Stimulated activated naive B cell treated with anti-CD40 and anti-IgM and Interleukin-4, amounts not matched to agents 10 μg/mL and 1 μg/mL and 100 μg/mL, for 72 hours (primary cell): ENCODE data around the gene CHST4.
"Not testable (repeated sequence)": the region's sequence is repeated elsewhere in the genome, so short reads cannot be mapped to it uniquely, and the experiment has no call there.

Experiments
- ATAC-seq, 2 donors: fragments of 150-1000 bp; cut with Tn5 transposase; replicated peaks; 2 replicates each; pipeline ENCODE4 v1.10.0; 2021; ENCODE audit warnings: moderate library complexity in 1 of 2
- DNase-seq: peaks from one replicate; pipeline ENCODE4 v3.0.0; 2021
- H3K27ac Mint-ChIP-seq: one replicate; pipeline ENCODE4 v1.8.0; 2022; ENCODE audit warnings: mild to moderate bottlenecking, mixed read lengths
- H3K27me3 Mint-ChIP-seq, 2 donors: one replicate each; pipeline ENCODE4 v1.8.0; 2022; ENCODE audit warnings: mixed read lengths in 2 of 2
- H3K36me3 Mint-ChIP-seq, 2 donors: one replicate each; pipeline ENCODE4 v1.8.0; 2022; ENCODE audit warnings: mixed read lengths in 2 of 2, mild to moderate bottlenecking in 1 of 2
- H3K4me1 Mint-ChIP-seq, 2 donors: one replicate each; pipeline ENCODE4 v1.8.0; 2022; ENCODE audit warnings: mixed read lengths in 2 of 2, mild to moderate bottlenecking in 1 of 2
- H3K4me3 Mint-ChIP-seq, 2 donors: one replicate each; pipeline ENCODE4 v1.8.0; 2022; ENCODE audit warnings: mild to moderate bottlenecking in 2 of 2, mixed read lengths in 2 of 2, moderate library complexity in 1 of 2
- H3K9me3 Mint-ChIP-seq, 2 donors: one replicate each; pipeline ENCODE4 v1.8.0; 2022; ENCODE audit warnings: mixed read lengths in 2 of 2, mild to moderate bottlenecking in 1 of 2

Gene CHST4

DNA sequence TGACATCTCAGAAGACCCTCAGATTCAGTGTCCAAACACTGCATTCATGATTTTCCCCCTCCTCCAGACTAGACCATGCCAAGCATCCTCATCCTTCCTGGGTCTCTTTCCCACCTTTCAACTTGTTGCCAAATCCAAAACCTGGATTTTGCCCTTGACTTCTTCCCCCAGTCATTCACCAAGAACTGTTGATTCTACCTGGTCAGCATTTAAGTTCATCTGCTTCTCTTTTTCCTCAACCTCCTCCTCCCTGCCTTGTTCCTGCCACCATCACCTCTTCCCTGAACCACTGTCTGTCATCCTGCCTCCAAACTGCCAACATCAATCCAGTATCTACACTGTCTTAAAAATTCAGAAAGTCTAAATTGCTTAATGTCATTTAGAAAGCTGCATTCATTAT, 20.9 kb downstream of the CHST4 start:
- peaks cover 9 to 14% of the 10 kb centered on the region in 2 donors for H3K27me3 Mint-ChIP-seq
- DNase-seq (no peak), ATAC-seq (no peak)
- H3K9me3 Mint-ChIP-seq: no peaks in the 10 kb centered on the region
- peaks cover 3 to 5% of the 10 kb centered on the region in 2 donors for H3K4me1 Mint-ChIP-seq
- no peak overlapping the region for H3K4me3 Mint-ChIP-seq
- H3K36me3 Mint-ChIP-seq: no peaks in the 10 kb centered on the region
- H3K27ac Mint-ChIP-seq: no peak overlapping the region

GRCh38 chr16:71552698-71553503, 26.7 kb downstream of the CHST4 start:
- peaks cover 7 to 12% of the 10 kb centered on the region in 2 donors for H3K4me1 Mint-ChIP-seq
- no peaks in the 10 kb centered on the region for H3K9me3 Mint-ChIP-seq
- H3K27ac Mint-ChIP-seq: no peak overlapping the region
- H3K36me3 Mint-ChIP-seq: no peaks in the 10 kb centered on the region
- no peak overlapping the region for H3K4me3 Mint-ChIP-seq
- DNase-seq: no peak
- peaks cover 5 to 9% of the 10 kb centered on the region in 2 donors for H3K27me3 Mint-ChIP-seq
- ATAC-seq: peak; percentile 65 to 69

GRCh38 chr16:71555230-71555891, 29.1 kb downstream of the CHST4 start:
- no peak overlapping the region for H3K27ac Mint-ChIP-seq
- H3K36me3 Mint-ChIP-seq: peaks cover 0 to 7% of the 10 kb centered on the region in 2 donors
- H3K27me3 Mint-ChIP-seq: no peaks in the 10 kb centered on the region
- DNase-seq (no peak), ATAC-seq (no peak)
- H3K9me3 Mint-ChIP-seq: peaks cover 5 to 10% of the 10 kb centered on the region in 2 donors
- H3K4me3 Mint-ChIP-seq: no peak overlapping the region
- peaks cover 7 to 12% of the 10 kb centered on the region in 2 donors for H3K4me1 Mint-ChIP-seq

DNA sequence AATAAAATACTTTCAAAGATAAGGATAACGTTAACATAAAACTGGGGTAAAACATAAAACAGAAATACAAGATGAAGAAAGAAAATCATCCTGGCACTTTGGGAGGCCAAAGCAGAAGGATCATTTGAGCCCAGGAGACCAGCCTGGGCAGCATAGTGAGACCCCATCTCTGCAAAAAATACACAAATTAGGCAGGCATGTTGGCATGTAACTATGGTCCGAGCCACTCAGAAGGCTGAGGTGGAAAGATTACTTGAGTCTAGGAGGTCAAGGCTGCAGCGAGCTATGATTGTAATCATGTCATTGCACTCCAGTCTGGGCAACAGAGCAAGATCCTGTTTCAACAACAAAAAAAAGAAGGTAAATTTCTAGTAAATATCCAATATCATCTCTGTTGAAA, 31.1 kb downstream of the CHST4 start:
- peaks cover 7 to 18% of the 10 kb centered on the region in 2 donors for H3K4me1 Mint-ChIP-seq
- no peak overlapping the region for H3K4me3 Mint-ChIP-seq
- H3K27me3 Mint-ChIP-seq: no peaks in the 10 kb centered on the region
- H3K9me3 Mint-ChIP-seq: peaks cover 10 to 13% of the 10 kb centered on the region in 2 donors
- peaks cover 3 to 13% of the 10 kb centered on the region in 2 donors for H3K36me3 Mint-ChIP-seq
- no peak overlapping the region for H3K27ac Mint-ChIP-seq
- no peak for DNase-seq
- no peak for ATAC-seq

- Mint-ChIP-seq H3K36me3 (peaks cover 3 to 13% of the 10 kb centered on the region in 2 donors), H3K4me1 (peaks cover 2 to 10% of the 10 kb centered on the region in 2 donors), H3K9me3 (peaks cover 10 to 13% of the 10 kb centered on the region in 2 donors), H3K27me3 (no peaks in the 10 kb centered on the region), H3K27ac (no peak overlapping the region), H3K4me3 (no peak overlapping the region)
- DNase-seq: no peak
- ATAC-seq: no peak
Observed at GRCh38 chr16:71557954-71558582, 31.8 kb downstream of the CHST4 start.

- DNase-seq (no peak), ATAC-seq (no peak)
- Mint-ChIP-seq H3K36me3 (peaks cover 5 to 14% of the 10 kb centered on the region in 2 donors), H3K4me1 (peaks cover 9 to 17% of the 10 kb centered on the region in 2 donors), H3K4me3 (no peak overlapping the region), H3K27ac (no peak overlapping the region), H3K27me3 (no peaks in the 10 kb centered on the region), H3K9me3 (peaks cover 10 to 15% of the 10 kb centered on the region in 2 donors)
Observed at GRCh38 chr16:71559855-71560254, 33.6 kb downstream of the CHST4 start.

DNA sequence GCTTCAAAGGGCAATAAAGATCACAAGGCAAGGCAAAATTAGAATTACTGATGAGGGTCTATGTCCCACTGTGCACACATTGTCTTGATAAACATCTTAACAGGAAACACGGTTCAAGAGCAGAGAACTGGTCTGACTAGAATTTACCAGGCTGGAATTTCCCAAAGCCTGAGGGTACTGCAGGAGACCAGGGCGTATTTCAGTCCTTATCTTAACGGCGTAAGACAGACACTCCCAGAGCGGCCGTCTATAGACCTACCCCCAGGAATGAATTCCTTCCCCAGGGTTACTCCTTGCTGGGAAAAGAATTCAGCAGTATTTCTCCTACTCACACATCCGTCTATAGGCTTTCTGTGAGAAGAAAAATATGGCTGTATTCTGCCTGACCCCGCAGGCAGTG, 35.7 kb downstream of the CHST4 start:
- H3K9me3 Mint-ChIP-seq: peaks cover 10 to 15% of the 10 kb centered on the region in 2 donors
- H3K4me3 Mint-ChIP-seq, DNase-seq, H3K27me3 Mint-ChIP-seq, ATAC-seq, H3K27ac Mint-ChIP-seq: not testable (repeated sequence)
- peaks cover 5 to 15% of the 10 kb centered on the region in 2 donors for H3K36me3 Mint-ChIP-seq
- peaks cover 24 to 35% of the 10 kb centered on the region in 2 donors for H3K4me1 Mint-ChIP-seq

- Mint-ChIP-seq H3K27me3 (no peaks in the 10 kb centered on the region), H3K4me3 (no peak overlapping the region), H3K36me3 (peaks cover 5 to 15% of the 10 kb centered on the region in 2 donors), H3K4me1 (peaks cover 26 to 41% of the 10 kb centered on the region in 2 donors), H3K27ac (no peak overlapping the region), H3K9me3 (peaks cover 10 to 15% of the 10 kb centered on the region in 2 donors)
- no peak for DNase-seq
- no peak for ATAC-seq
Observed at GRCh38 chr16:71562552-71562951, 36.3 kb downstream of the CHST4 start.

DNA sequence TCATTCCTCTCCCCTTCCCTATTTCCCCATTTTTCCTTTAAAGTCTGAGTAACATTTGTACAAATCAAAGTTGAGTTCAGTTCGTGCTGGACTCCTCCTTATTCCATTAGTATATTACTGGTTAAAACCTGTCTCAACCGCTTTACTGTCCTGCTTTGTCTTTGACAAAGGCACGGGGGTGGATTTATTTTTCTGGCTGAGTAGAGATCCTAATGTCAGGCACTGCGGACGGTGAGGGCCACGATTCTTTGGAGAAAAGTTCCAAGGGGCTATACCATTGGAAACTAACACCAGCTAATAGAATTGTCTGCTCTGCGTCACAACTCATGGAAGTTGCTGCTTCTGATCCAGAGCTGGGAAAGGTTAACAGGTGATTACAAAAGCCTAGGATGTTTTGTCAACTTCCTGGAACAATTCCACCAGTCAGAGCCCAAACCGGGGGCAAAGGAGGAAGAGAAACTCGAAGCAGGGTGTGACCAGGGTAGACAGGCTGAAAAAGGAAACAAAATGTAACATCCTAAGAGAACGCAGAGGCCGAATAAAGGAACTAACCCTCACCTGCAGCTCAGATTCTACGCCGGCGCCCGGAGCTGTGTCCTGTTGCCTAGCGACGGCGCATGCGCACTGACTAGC, 38.2 kb downstream of the CHST4 start:
- Mint-ChIP-seq H3K4me1 (peaks cover 26 to 50% of the 10 kb centered on the region in 2 donors), H3K27ac (peak overlapping the region; percentile 99), H3K36me3 (peaks cover 5 to 9% of the 10 kb centered on the region in 2 donors), H3K4me3 (peak overlapping the region; percentile 86 to 91), H3K27me3 (no peaks in the 10 kb centered on the region), H3K9me3 (peaks cover 5 to 6% of the 10 kb centered on the region in 2 donors)
- peak; percentile 94 to 95 for ATAC-seq
- no peak for DNase-seq

DNA sequence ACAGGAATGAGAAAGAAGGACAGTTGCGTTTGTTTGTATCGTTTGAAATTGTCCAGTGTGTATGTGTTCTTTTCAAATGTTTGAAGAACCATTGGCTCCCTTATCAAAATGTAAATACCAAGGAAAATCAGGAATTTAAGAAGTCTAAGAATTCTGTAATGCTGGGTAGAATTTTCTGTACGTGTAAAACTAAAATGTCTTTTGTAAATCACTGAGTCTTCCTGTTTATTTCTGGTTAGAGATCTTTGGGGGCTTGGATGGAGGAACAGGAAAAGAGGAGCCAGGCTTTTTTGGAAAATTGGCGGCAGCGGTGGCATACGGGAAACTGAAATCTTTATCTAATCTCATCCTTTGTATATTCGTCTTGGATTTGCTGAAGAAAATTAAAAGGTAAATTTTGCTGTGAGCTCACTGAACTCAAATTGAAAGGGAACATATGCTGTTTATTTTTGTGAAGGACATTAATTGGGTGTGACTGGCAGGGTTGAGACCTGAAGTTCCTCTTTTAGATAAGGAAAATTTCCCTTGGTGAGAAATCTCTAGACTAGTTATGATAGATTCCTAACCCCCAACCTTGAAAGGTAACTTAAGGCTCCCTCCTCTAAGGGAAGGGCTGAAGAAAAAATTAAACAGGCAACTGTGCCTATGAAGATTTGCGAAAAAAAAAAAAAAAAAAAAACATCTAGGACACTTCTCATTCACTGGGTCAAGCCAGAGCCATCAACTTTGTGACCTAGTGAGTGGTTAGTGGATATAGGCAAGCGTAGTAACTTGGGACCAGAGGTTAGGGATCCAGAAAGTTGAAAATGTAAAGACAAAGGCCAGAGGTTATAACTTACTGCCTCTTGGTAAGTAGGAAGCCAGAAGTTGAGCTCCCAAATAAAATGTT, 39.8 kb downstream of the CHST4 start:
- Mint-ChIP-seq H3K27me3 (no peaks in the 10 kb centered on the region), H3K27ac (peak overlapping the region; percentile 99), H3K4me1 (peaks cover 26 to 50% of the 10 kb centered on the region in 2 donors), H3K4me3 (peak overlapping the region; percentile 86 to 91), H3K9me3 (peaks cover 5% of the 10 kb centered on the region in 2 donors), H3K36me3 (peaks cover 5 to 8% of the 10 kb centered on the region in 2 donors)
- no peak for DNase-seq
- peak in 1 of 2 donors; percentile 17 for ATAC-seq

GRCh38 chr16:71567931-71568330, 41.7 kb downstream of the CHST4 start:
- H3K4me1 Mint-ChIP-seq: peaks cover 26 to 43% of the 10 kb centered on the region in 2 donors
- no peak for ATAC-seq

GRCh38 chr16:71568551-71568950, 42.3 kb downstream of the CHST4 start:
- Mint-ChIP-seq H3K9me3 (peaks cover 0 to 2% of the 10 kb centered on the region in 2 donors), H3K36me3 (peaks cover 2 to 3% of the 10 kb centered on the region in 2 donors), H3K4me1 (peaks cover 26 to 43% of the 10 kb centered on the region in 2 donors), H3K4me3 (no peak overlapping the region), H3K27me3 (no peaks in the 10 kb centered on the region), H3K27ac (peak overlapping the region; percentile 74)
- ATAC-seq (no peak), DNase-seq (no peak)

More at GRCh38 chr16:71567931-71568330, 41.7 kb downstream of the CHST4 start:
- no peak overlapping the region for H3K27ac Mint-ChIP-seq
- peaks cover 2 to 3% of the 10 kb centered on the region in 2 donors for H3K36me3 Mint-ChIP-seq
- H3K27me3 Mint-ChIP-seq: no peaks in the 10 kb centered on the region
- H3K9me3 Mint-ChIP-seq: peaks cover 0 to 2% of the 10 kb centered on the region in 2 donors
- DNase-seq: no peak
- H3K4me3 Mint-ChIP-seq: no peak overlapping the region

DNA sequence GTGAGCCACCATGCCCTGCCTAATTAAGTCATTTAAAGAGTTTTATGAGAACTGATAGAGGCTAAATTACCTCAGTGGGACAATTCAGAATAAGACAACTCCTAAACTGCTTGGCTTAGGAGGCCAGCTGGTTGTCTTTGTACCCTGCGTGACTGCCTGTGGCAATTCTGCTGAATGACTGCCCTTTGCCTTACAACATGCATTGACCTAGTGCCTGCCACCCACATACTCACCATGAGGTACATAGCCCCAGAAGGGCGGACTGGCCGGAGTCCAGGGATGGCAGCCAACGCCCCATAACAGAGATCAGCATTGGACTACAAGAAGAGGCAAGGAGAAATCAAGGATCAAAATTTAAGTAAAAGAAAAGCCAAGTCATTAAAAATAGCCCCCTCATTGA, 43.4 kb downstream of the CHST4 start:
- no peak for ATAC-seq
- Mint-ChIP-seq H3K4me1 (peaks cover 20 to 35% of the 10 kb centered on the region in 2 donors), H3K9me3 (no peaks in the 10 kb centered on the region), H3K27ac (no peak overlapping the region), H3K4me3 (no peak overlapping the region), H3K36me3 (peaks cover 2 to 3% of the 10 kb centered on the region in 2 donors), H3K27me3 (no peaks in the 10 kb centered on the region)
- DNase-seq: no peak
